Upper lobe of left lung (tissue), 4 donors: ENCODE measurements around the gene AKIRIN1.

ENCODE experiments used
- CTCF ChIP-seq, 6 experiments: fragments of 450-650 bp in 4 of 6; fragments of 200-600 bp in 2 of 6; sonication (generic) in 2 of 6; IDR thresholded peaks; one replicate each; pipeline ENCODE4 v1.5.1; 2016 to 2019; ENCODE audit warnings: antibody characterized with exemption in 6 of 6
- POLR2A ChIP-seq, 4 donors: fragments of 450-650 bp; IDR thresholded peaks; one replicate each; pipeline ENCODE4 v1.5.1; 2016 to 2017; ENCODE audit warnings: antibody characterized with exemption in 4 of 4, mild to moderate bottlenecking in 2 of 4
- POLR2AphosphoS5 ChIP-seq, 2 donors: sonication (generic); formaldehyde crosslinking; IDR thresholded peaks; one replicate each; pipeline ENCODE4 v1.5.1; 2017; ENCODE audit warnings: antibody characterized with exemption in 2 of 2

- TF ChIP-seq CTCF (IDR thresholded peaks at IDR 0.05) = no peak
- no peak for TF ChIP-seq POLR2A (IDR thresholded peaks at IDR 0.05)
- no peak for TF ChIP-seq POLR2AphosphoS5 (IDR thresholded peaks at IDR 0.05)
Observed at GRCh38 chr1:38950553-38950952, 40.5 kb upstream of the AKIRIN1 start.
